Fibroblast of lung (primary cell): ENCODE results near the gene CA9.
"Not testable (repeated sequence)": the region's sequence is repeated elsewhere in the genome, so short reads cannot be mapped to it uniquely, and the experiment has no call there.

Experiments
- EZH2 ChIP-seq: IDR thresholded peaks from 2 replicates; pipeline ENCODE4 v1.5.1; 2012; ENCODE audit warnings: low read length, control low read depth, mild to moderate bottlenecking; ENCODE audit errors: missing control alignments
- TF ChIP-seq, protein P1 (sequence below), 2 donors: IDR thresholded peaks in 1 of 2; conservative IDR thresholded peaks in 1 of 2; 1 replicate in 1 of 2; 2 replicates in 1 of 2; pipeline ENCODE4 v1.5.1; 2011 to 2012; ENCODE audit warnings: low read length in 2 of 2, control low read depth in 1 of 2, inconsistent platforms in 1 of 2, low read depth in 1 of 2, mild to moderate bottlenecking in 1 of 2

DNA sequence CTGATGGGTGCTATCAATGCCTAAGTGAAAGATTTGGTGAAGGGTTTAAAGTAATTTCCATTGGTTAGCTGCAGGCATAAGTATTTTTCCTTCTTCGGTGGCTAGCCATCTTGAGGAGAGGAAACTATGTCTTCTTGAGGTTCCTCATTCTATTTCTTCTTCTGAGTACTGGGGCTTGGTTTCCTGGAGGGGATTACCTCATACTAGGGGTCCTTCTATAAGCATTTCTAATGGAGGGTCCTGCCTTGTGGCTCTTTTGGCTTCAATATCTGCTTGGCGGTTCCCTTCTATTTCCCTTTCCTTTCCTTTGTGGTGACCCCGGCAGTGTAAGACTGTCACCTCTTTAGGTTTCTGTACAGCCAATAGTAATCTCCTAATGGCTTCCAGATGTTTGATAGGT lies 32.2 kb upstream of the CA9 start:
- TF ChIP-seq, protein P1, sequence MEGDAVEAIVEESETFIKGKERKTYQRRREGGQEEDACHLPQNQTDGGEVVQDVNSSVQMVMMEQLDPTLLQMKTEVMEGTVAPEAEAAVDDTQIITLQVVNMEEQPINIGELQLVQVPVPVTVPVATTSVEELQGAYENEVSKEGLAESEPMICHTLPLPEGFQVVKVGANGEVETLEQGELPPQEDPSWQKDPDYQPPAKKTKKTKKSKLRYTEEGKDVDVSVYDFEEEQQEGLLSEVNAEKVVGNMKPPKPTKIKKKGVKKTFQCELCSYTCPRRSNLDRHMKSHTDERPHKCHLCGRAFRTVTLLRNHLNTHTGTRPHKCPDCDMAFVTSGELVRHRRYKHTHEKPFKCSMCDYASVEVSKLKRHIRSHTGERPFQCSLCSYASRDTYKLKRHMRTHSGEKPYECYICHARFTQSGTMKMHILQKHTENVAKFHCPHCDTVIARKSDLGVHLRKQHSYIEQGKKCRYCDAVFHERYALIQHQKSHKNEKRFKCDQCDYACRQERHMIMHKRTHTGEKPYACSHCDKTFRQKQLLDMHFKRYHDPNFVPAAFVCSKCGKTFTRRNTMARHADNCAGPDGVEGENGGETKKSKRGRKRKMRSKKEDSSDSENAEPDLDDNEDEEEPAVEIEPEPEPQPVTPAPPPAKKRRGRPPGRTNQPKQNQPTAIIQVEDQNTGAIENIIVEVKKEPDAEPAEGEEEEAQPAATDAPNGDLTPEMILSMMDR (conservative IDR thresholded peaks at IDR 0.05 in 1 of 2, IDR thresholded peaks at IDR 0.05 in 1 of 2; ENCODE audit: low read depth in 1 of 2, low read length in 2 of 2) = not testable (repeated sequence)
- TF ChIP-seq EZH2 = not testable (repeated sequence)
